Prostate gland (tissue), 2 donors: ENCODE data around the gene WDR62.

Experiments used
- POLR2A ChIP-seq: fragments of 450-650 bp; IDR thresholded peaks from one replicate; pipeline ENCODE4 v1.6.1; 2016; ENCODE audit warnings: antibody characterized with exemption, mild to moderate bottlenecking
- POLR2AphosphoS5 ChIP-seq: sonication (generic); formaldehyde crosslinking; IDR thresholded peaks from one replicate; pipeline ENCODE4 v1.6.1; 2017; ENCODE audit warnings: antibody characterized with exemption
- TF ChIP-seq, protein P1 (sequence below), 4 experiments: fragments of 200-600 bp in 2 of 4; fragments of 450-650 bp in 2 of 4; sonication (generic) in 2 of 4; IDR thresholded peaks; 1 replicate in 3 of 4; 2 replicates in 1 of 4; pipeline ENCODE4 v1.5.1; 2016 to 2019; ENCODE audit warnings: antibody characterized with exemption in 4 of 4, mild to moderate bottlenecking in 2 of 4, moderate library complexity in 2 of 4

- TF ChIP-seq, protein P1, sequence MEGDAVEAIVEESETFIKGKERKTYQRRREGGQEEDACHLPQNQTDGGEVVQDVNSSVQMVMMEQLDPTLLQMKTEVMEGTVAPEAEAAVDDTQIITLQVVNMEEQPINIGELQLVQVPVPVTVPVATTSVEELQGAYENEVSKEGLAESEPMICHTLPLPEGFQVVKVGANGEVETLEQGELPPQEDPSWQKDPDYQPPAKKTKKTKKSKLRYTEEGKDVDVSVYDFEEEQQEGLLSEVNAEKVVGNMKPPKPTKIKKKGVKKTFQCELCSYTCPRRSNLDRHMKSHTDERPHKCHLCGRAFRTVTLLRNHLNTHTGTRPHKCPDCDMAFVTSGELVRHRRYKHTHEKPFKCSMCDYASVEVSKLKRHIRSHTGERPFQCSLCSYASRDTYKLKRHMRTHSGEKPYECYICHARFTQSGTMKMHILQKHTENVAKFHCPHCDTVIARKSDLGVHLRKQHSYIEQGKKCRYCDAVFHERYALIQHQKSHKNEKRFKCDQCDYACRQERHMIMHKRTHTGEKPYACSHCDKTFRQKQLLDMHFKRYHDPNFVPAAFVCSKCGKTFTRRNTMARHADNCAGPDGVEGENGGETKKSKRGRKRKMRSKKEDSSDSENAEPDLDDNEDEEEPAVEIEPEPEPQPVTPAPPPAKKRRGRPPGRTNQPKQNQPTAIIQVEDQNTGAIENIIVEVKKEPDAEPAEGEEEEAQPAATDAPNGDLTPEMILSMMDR (IDR thresholded peaks at IDR 0.05): no peak
- TF ChIP-seq POLR2A (no peak), POLR2AphosphoS5 (no peak)
These were observed 54.0 kb downstream of the WDR62 start for GRCh38 chr19:36108684-36109083.
